Cardiac fibroblast (primary cell): ENCODE measurements around the gene CLEC4E.
A peak's percentile ranks its signal among the peaks of the same experiment; 100 is the strongest.
"Not testable (repeated sequence)": the region's sequence is repeated elsewhere in the genome, so short reads cannot be mapped to it uniquely, and the experiment has no call there.

Experiments used
- DNase-seq, 2 donors: peaks; one replicate each; pipeline versions ENCODE4 v3.0.0 to v3.0.0-alpha.2; 2010; ENCODE audit warnings: low read depth in 2 of 2
- H3K4me3 ChIP-seq, 2 donors: replicated peaks in 1 of 2; 1 replicate in 1 of 2; 2 replicates in 1 of 2; pipeline ENCODE4 v1.5.1; 2011; ENCODE audit warnings: low read depth in 2 of 2, low read length in 2 of 2, mild to moderate bottlenecking in 2 of 2, moderate library complexity in 1 of 2
- CTCF ChIP-seq: IDR thresholded peaks from one replicate; pipeline ENCODE4 v1.5.1; 2011; ENCODE audit warnings: low read depth, mild to moderate bottlenecking, low read length, inconsistent platforms

The CLEC4E gene

GRCh38 chr12:8541562-8541961 lies 857 bp upstream of the CLEC4E start:
- H3K4me3 ChIP-seq, result no peak overlapping the region
- no peak for TF ChIP-seq CTCF
- no peak for DNase-seq

- DNase-seq, H3K4me3 ChIP-seq: not testable (repeated sequence)
- TF ChIP-seq CTCF, result peak; percentile 8
Observed at GRCh38 chr12:8537820-8538219, 2.9 kb downstream of the CLEC4E start.

GRCh38 chr12:8532045-8532444 lies 8.7 kb downstream of the CLEC4E start:
- DNase-seq, result no peak
- no peak for TF ChIP-seq CTCF
- H3K4me3 ChIP-seq, result no peak overlapping the region

GRCh38 chr12:8527250-8528130 lies 13.2 kb downstream of the CLEC4E start:
- no peak for DNase-seq
- H3K4me3 ChIP-seq, result no peak overlapping the region
- TF ChIP-seq CTCF, result no peak

- DNase-seq, result no peak
- H3K4me3 ChIP-seq, result no peak overlapping the region
- no peak for TF ChIP-seq CTCF
Observed at GRCh38 chr12:8519171-8519570, 21.5 kb downstream of the CLEC4E start.

- H3K4me3 ChIP-seq, result no peak overlapping the region
- TF ChIP-seq CTCF, result no peak
- no peak for DNase-seq
Observed at GRCh38 chr12:8517971-8518370, 22.7 kb downstream of the CLEC4E start.

GRCh38 chr12:8513256-8513655 lies 27.4 kb downstream of the CLEC4E start, which contains the start of gene CLEC4D:
CLEC4D (plus strand) TSS chr12:8513503; CDS start chr12:8513733, 230 bp downstream.
- no peak for TF ChIP-seq CTCF
- DNase-seq, result no peak
- no peak within 1 kb of the TSS for H3K4me3 ChIP-seq
